ENCODE data around the gene TSPAN31. TPM values are rescaled to one million over a fixed set of nuclear protein-coding genes. Genes with fewer than 3 reads are reported as not detected.

Gene TSPAN31
- total and polyA plus RNA-seq, 9 of the 15 experiments (the other 6 are each of a cell fraction or from before 2014, with no cell fraction given), result 11.3 to 26.4 (median 14.3) TPM

- TF ChIP-seq TGIF2 (CRISPR knock-in tag; IDR thresholded peaks at IDR 0.05) (no peak), ZNF263 (CRISPR knock-in tag; IDR thresholded peaks at IDR 0.05; ENCODE audit: borderline replicate concordance) (no peak), ZNF395 (CRISPR knock-in tag; IDR thresholded peaks at IDR 0.05) (no peak; the same call in 1 of the 2 replicates), ZNF212 (CRISPR knock-in tag; IDR thresholded peaks at IDR 0.05) (no peak), PHF8 (IDR thresholded peaks at IDR 0.05; ENCODE audit: borderline replicate concordance, low read length) (peak; percentile 18; the same call in 1 of the 2 replicates), ATF4 (CRISPR knock-in tag; IDR thresholded peaks at IDR 0.05) (0 out of 2 replicates have a peak, but pooled peaks have one; percentile 5), ELF4 (CRISPR knock-in tag; IDR thresholded peaks at IDR 0.05) (no peak), EHMT2 (IDR thresholded peaks at IDR 0.05) (no peak), ZNF740 (CRISPR knock-in tag; IDR thresholded peaks at IDR 0.05) (peak; percentile 16; the same call in 1 of the 2 replicates), ZNF740 (tag; IDR thresholded peaks at IDR 0.05) (no peak), ZNF583 (CRISPR knock-in tag; IDR thresholded peaks at IDR 0.05) (no peak), E2F3 (CRISPR knock-in tag; IDR thresholded peaks at IDR 0.05) (no peak), MAZ (CRISPR knock-in tag; conservative IDR thresholded peaks at IDR 0.05 in 1 of 2, IDR thresholded peaks at IDR 0.05 in 1 of 2) (peak; percentile 33 to 85; a peak in 2 of 4 replicates), CBX5 (IDR thresholded peaks at IDR 0.05; ENCODE audit: borderline replicate concordance, low read depth) (no peak)
Observed at GRCh38 chr12:57772429-57773322, 27.8 kb downstream of the TSPAN31 start, which contains the start of gene EEF1AKMT3 (continued).

All from K562 (cell line).